Endothelial cell of umbilical vein (primary cell): ENCODE data around the gene NEK4. TPM values are rescaled to one million over a fixed set of nuclear protein-coding genes. Genes with fewer than 3 reads are reported as not detected.

ENCODE experiments used
- BruUV-seq: library from RNA; stranded (reverse); fragments of 400-500 nt; replicated peaks from 2 replicates; lab custom pipeline; 2021; lab: Mats Ljungman, UMichigan
- CTCF ChIA-PET: fragments of 300-600, 350-600 bp; sonication (Branson Sonifier 250); formaldehyde crosslinking; loops from one replicate; lab custom pipeline; 2021; ENCODE audit warnings: antibody characterized with exemption, inconsistent platforms; lab: Charles Lee
- POLR2A ChIA-PET: fragments of 300-600, 350-600 bp; sonication (Branson Sonifier 250); formaldehyde crosslinking; loops from one replicate; lab custom pipeline; 2021; ENCODE audit warnings: antibody characterized with exemption, inconsistent platforms; lab: Charles Lee
- DNase-seq: peaks from one replicate; pipeline ENCODE4 v3.0.0-alpha.2; 2011; ENCODE audit warnings: low read depth, low spot score
- FAIRE-seq: peaks from 2 replicates; lab custom pipeline; 2011; peaks lifted over from hg19 to GRCh38; lab: Jason Lieb, UNC
- H2AFZ ChIP-seq: 2 replicates; pipeline ENCODE4 v1.6.0; 2012; ENCODE audit warnings: low read depth, low read length, control low read depth, inconsistent platforms
- H3K27ac ChIP-seq: 2 replicates; pipeline ENCODE4 v1.5.1; 2011; ENCODE audit warnings: low read depth, mild to moderate bottlenecking, control low read depth, low read length, moderate library complexity; ENCODE audit not compliant: insufficient read depth
- H3K27me3 ChIP-seq, 2 experiments: 2 replicates each; pipeline versions ENCODE4 v1.6.0 to v1.6.1; 2011; ENCODE audit warnings: low read length in 2 of 2, mixed read lengths in 1 of 2; ENCODE audit not compliant: control insufficient read depth in 2 of 2, insufficient read depth in 2 of 2
- H3K36me3 ChIP-seq, 2 experiments: 2 replicates in 1 of 2; 3 replicates in 1 of 2; pipeline ENCODE4 v1.5.1; 2011; ENCODE audit warnings: low read length in 2 of 2, mild to moderate bottlenecking in 1 of 2, moderate library complexity in 1 of 2; ENCODE audit not compliant: control insufficient read depth in 2 of 2, insufficient read depth in 2 of 2; ENCODE audit errors: extremely low read depth in 1 of 2
- H3K4me1 ChIP-seq: 3 replicates; pipeline ENCODE4 v1.5.1; 2011; ENCODE audit warnings: mild to moderate bottlenecking, low read length; ENCODE audit not compliant: control insufficient read depth, insufficient read depth; ENCODE audit errors: extremely low read depth
- H3K4me2 ChIP-seq: 2 replicates; pipeline ENCODE4 v1.6.1; 2011; ENCODE audit warnings: low read length, control low read depth, mixed read lengths; ENCODE audit not compliant: insufficient read depth
- H3K4me3 ChIP-seq, 3 experiments: fragments of 200-600 bp in 1 of 3; sonication (generic), shearing (Covaris generic) in 1 of 3; replicated peaks in 1 of 3; 2 replicates each; pipeline ENCODE4 v1.5.1; 2011 to 2016; ENCODE audit warnings: control low read depth in 3 of 3, low read length in 3 of 3, mild to moderate bottlenecking in 2 of 3, inconsistent platforms in 1 of 3, low read depth in 1 of 3, moderate library complexity in 1 of 3; ENCODE audit not compliant: insufficient read depth in 1 of 3
- H3K79me2 ChIP-seq: 2 replicates; pipeline ENCODE4 v1.6.0; 2012; ENCODE audit warnings: low read length, inconsistent platforms; ENCODE audit not compliant: control insufficient read depth, insufficient read depth
- H3K9ac ChIP-seq: replicated peaks from 2 replicates; pipeline ENCODE3; 2011; ENCODE audit warnings: low read length, control low read depth; ENCODE audit not compliant: insufficient read depth; ENCODE audit errors: extremely low read depth
- H3K9me1 ChIP-seq: replicated peaks from 3 replicates; pipeline ENCODE4 v1.6.0; 2011; ENCODE audit warnings: mild to moderate bottlenecking, low read length; ENCODE audit not compliant: control insufficient read depth, insufficient read depth; ENCODE audit errors: extremely low read depth
- H3K9me3 ChIP-seq: replicated peaks from 2 replicates; pipeline ENCODE4 v1.5.1; 2012; ENCODE audit warnings: low read length, inconsistent platforms; ENCODE audit not compliant: control insufficient read depth, insufficient read depth
- H4K20me1 ChIP-seq: replicated peaks from 2 replicates; pipeline ENCODE3; 2011; ENCODE audit warnings: mild to moderate bottlenecking, low read length; ENCODE audit not compliant: control insufficient read depth, insufficient read depth; ENCODE audit errors: extremely low read depth
- EZH2 ChIP-seq: IDR thresholded peaks from 2 replicates; pipeline ENCODE4 v1.6.1; 2012; ENCODE audit warnings: borderline replicate concordance, low read depth, mild to moderate bottlenecking, moderate library complexity, low read length, inconsistent platforms; ENCODE audit not compliant: severe bottlenecking
- FOS ChIP-seq: IDR thresholded peaks from 2 replicates; pipeline ENCODE4 v1.6.1; 2011; ENCODE audit warnings: mild to moderate bottlenecking, low read length, moderate library complexity, borderline replicate concordance; ENCODE audit not compliant: insufficient read depth
- GATA2 ChIP-seq: IDR thresholded peaks from 2 replicates; pipeline ENCODE4 v1.7.0; 2011; ENCODE audit warnings: low read depth, mild to moderate bottlenecking, moderate library complexity, mixed read lengths, low read length; ENCODE audit not compliant: insufficient read length, insufficient read depth
- JUN ChIP-seq: IDR thresholded peaks from 2 replicates; pipeline ENCODE4 v1.6.1; 2011; ENCODE audit warnings: borderline replicate concordance, low read depth; ENCODE audit not compliant: insufficient read length, insufficient read depth
- MAX ChIP-seq: IDR thresholded peaks from 2 replicates; pipeline ENCODE4 v1.6.1; 2011; ENCODE audit not compliant: insufficient read depth, insufficient read length
- MYC ChIP-seq: IDR thresholded peaks from one replicate; pipeline ENCODE4 v1.6.1; 2011; ENCODE audit warnings: mild to moderate bottlenecking, low read depth, low read length
- POLR2A ChIP-seq: IDR thresholded peaks from 2 replicates; pipeline ENCODE4 v1.6.1; 2012; ENCODE audit warnings: low read depth, mild to moderate bottlenecking, control low read depth, low read length
- POLR2AphosphoS5 ChIP-seq: IDR thresholded peaks from 2 replicates; pipeline ENCODE4 v1.6.1; 2012; ENCODE audit warnings: low read depth, mild to moderate bottlenecking, control low read depth, low read length, moderate library complexity; ENCODE audit not compliant: insufficient read depth
- dilution Hi-C: fragments of 300-500 bp; cut with MboI; formaldehyde crosslinking; loops from one replicate; pipeline ENCODE4 v1.15.0; 2019; ENCODE audit warnings: low sequenced_read_pairs; ENCODE audit not compliant: extremely low pct_ligation_motif_present
- intact Hi-C: fragments of 100-400 bp; cut with micrococcal nuclease; formaldehyde crosslinking; loops from one replicate; pipeline ENCODE4 v1.10.0; 2022
- polyA plus RNA-seq, 4 experiments: library from polyadenylated mRNA; depleted of rRNA in 3 of 4; stranded (reverse) in 3 of 4; unstranded in 1 of 4; fragments of >200 nt; gene quantifications; 2 replicates each; pipeline versions ENCODE4 v1.2.1 to v1.2.3, GENCODE V29; 2011 to 2012; ENCODE audit warnings: missing spikeins in 1 of 4
- total RNA-seq: library from RNA; stranded (reverse); gene quantifications from 2 replicates; pipeline ENCODE4 v1.2.3, GENCODE V29; 2021
- TF ChIP-seq, protein P1 (sequence below), 2 donors: IDR thresholded peaks; 1 replicate in 1 of 2; 2 replicates in 1 of 2; pipeline ENCODE4 v1.5.1; 2011; ENCODE audit warnings: low read length in 2 of 2, mild to moderate bottlenecking in 2 of 2, moderate library complexity in 2 of 2, control low read depth in 1 of 2, inconsistent platforms in 1 of 2, low read depth in 1 of 2; ENCODE audit not compliant: insufficient read depth in 1 of 2; ENCODE audit errors: extremely low read depth in 1 of 2

Gene NEK4
- total and polyA plus RNA-seq, 2 donors (not counting 3 experiments of a cell fraction or from before 2014, with no cell fraction given) = 4.4 to 20.8 TPM

GRCh38 chr3:52685285-52685708 is 85.4 kb downstream of the NEK4 start:
- Histone ChIP-seq H3K4me2 (peak overlapping the region; percentile 96), H4K20me1 (peaks cover 2% of the 10 kb centered on the region), H3K36me3 (peaks cover 18 to 20% of the 10 kb centered on the region in 2 experiments), H3K4me1 (peaks cover 18% of the 10 kb centered on the region), H3K27me3 (no peaks in the 10 kb centered on the region), H3K9me1 (no peaks in the 10 kb centered on the region), H3K79me2 (peaks cover 92% of the 10 kb centered on the region), H3K27ac (peak overlapping the region; percentile 94), H3K9me3 (no peaks in the 10 kb centered on the region), H3K9ac (peak overlapping the region; percentile 98), H3K4me3 (peak overlapping the region; percentile 97 to 99 (median 99)), H2AFZ (peak overlapping the region; percentile 67)
- ChIA-PET POLR2A (no interaction called here), CTCF (no interaction called here)
- intact Hi-C loops (loop anchor here (2.0 to 10.0 kb wide), 2 partner anchors 14 to 210 kb away; no protein-coding TSS in a partner anchor), dilution Hi-C loops (no loop called here)
- FAIRE-seq = peak; percentile 4
- peak; percentile 61 for DNase-seq
- no TSS peak for BruUV-seq
- TF ChIP-seq GATA2 (no peak), FOS (no peak), MAX (no peak), MYC (no peak), JUN (no peak)

GRCh38 chr3:52684184-52684583 is 86.6 kb downstream of the NEK4 start:
- H3K4me3 ChIP-seq = peak overlapping the region in 1 of 3 experiments; percentile 99
- FAIRE-seq (no peak), DNase-seq (no peak)
- peak overlapping the region; percentile 98 for H3K9ac ChIP-seq
- H3K36me3 ChIP-seq = peaks cover 15 to 20% of the 10 kb centered on the region in 2 experiments
- H3K27me3 ChIP-seq = no peaks in the 10 kb centered on the region
- no peaks in the 10 kb centered on the region for H3K9me1 ChIP-seq
- BruUV-seq = no TSS peak
- H3K9me3 ChIP-seq = no peaks in the 10 kb centered on the region
- TF ChIP-seq FOS (no peak), GATA2 (no peak), EZH2 (no peak), POLR2AphosphoS5 (no peak), JUN (no peak), MAX (no peak), POLR2A (no peak), MYC (no peak)
- TF ChIP-seq, protein P1, sequence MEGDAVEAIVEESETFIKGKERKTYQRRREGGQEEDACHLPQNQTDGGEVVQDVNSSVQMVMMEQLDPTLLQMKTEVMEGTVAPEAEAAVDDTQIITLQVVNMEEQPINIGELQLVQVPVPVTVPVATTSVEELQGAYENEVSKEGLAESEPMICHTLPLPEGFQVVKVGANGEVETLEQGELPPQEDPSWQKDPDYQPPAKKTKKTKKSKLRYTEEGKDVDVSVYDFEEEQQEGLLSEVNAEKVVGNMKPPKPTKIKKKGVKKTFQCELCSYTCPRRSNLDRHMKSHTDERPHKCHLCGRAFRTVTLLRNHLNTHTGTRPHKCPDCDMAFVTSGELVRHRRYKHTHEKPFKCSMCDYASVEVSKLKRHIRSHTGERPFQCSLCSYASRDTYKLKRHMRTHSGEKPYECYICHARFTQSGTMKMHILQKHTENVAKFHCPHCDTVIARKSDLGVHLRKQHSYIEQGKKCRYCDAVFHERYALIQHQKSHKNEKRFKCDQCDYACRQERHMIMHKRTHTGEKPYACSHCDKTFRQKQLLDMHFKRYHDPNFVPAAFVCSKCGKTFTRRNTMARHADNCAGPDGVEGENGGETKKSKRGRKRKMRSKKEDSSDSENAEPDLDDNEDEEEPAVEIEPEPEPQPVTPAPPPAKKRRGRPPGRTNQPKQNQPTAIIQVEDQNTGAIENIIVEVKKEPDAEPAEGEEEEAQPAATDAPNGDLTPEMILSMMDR (IDR thresholded peaks at IDR 0.05; ENCODE audit: extremely low read depth in 1 of 2, insufficient read depth in 1 of 2, low read depth in 1 of 2, low read length in 2 of 2) = no peak
- dilution Hi-C loops (no loop called here), intact Hi-C loops (loop anchor here (2.0 to 10.0 kb wide), 3 partner anchors 13 to 257 kb away; no protein-coding TSS in a partner anchor)
- peak overlapping the region; percentile 96 for H3K4me2 ChIP-seq
- H2AFZ ChIP-seq = no peak overlapping the region
- peaks cover 2% of the 10 kb centered on the region for H4K20me1 ChIP-seq
- ChIA-PET CTCF (no interaction called here), POLR2A (no interaction called here)
- peaks cover 89% of the 10 kb centered on the region for H3K79me2 ChIP-seq
- H3K27ac ChIP-seq = no peak overlapping the region
- H3K4me1 ChIP-seq = peaks cover 18% of the 10 kb centered on the region
